T-cell (primary cell): ENCODE data around the gene UGT3A1. TPM values are rescaled to one million over a fixed set of nuclear protein-coding genes. Genes with fewer than 3 reads are reported as not detected.

ENCODE experiments used
- ATAC-seq, 4 experiments: fragments of 200-7000 bp in 3 of 4; fragments of 150-1000 bp in 1 of 4; cut with Tn5 transposase; replicated peaks in 1 of 4; 1 replicate in 3 of 4; 2 replicates in 1 of 4; pipeline ENCODE4 v1.10.0; 2021; ENCODE audit warnings: moderate library complexity in 3 of 4, mild to moderate bottlenecking in 2 of 4, moderate number of reproducible peaks in 1 of 4
- CTCF ChIA-PET, 2 donors: fragments of 300-600 bp; sonication (Branson Sonifier 250); formaldehyde crosslinking; loops; one replicate each; lab custom pipeline; 2022; ENCODE audit warnings: antibody characterized with exemption in 2 of 2; lab: Charles Lee
- POLR2A ChIA-PET, 2 donors: fragments of 300-600 bp; sonication (Branson Sonifier 250); formaldehyde crosslinking; loops; one replicate each; lab custom pipeline; 2022; ENCODE audit warnings: antibody characterized with exemption in 2 of 2; lab: Charles Lee
- DNase-seq, 35 experiments: peaks; one replicate each; pipeline versions ENCODE4 v3.0.0 to v3.0.0-alpha.2; 2013 to 2023
- H3K27ac ChIP-seq: one replicate; pipeline ENCODE4 v1.5.1; 2013; ENCODE audit warnings: low read length
- H3K27me3 ChIP-seq, 2 experiments: replicated peaks in 1 of 2; 1 replicate in 1 of 2; 2 replicates in 1 of 2; pipeline versions ENCODE4 v1.6.1 to v1.7.0; 2013; ENCODE audit warnings: low read length in 1 of 2, mixed read lengths in 1 of 2; ENCODE audit not compliant: control insufficient read depth in 2 of 2, insufficient read depth in 2 of 2; ENCODE audit errors: extremely low read depth in 1 of 2
- H3K36me3 ChIP-seq, 2 donors: 1 replicate in 1 of 2; 2 replicates in 1 of 2; pipeline versions ENCODE4 v1.6.1 to v1.7.0; 2013; ENCODE audit warnings: low read length in 1 of 2; ENCODE audit not compliant: control insufficient read depth in 2 of 2, insufficient read depth in 1 of 2; ENCODE audit errors: extremely low read depth in 1 of 2
- H3K4me1 ChIP-seq, 2 experiments: 1 replicate in 1 of 2; 2 replicates in 1 of 2; pipeline versions ENCODE4 v1.6.1 to v1.7.0; 2013; ENCODE audit warnings: low read length in 2 of 2, mixed read lengths in 1 of 2; ENCODE audit not compliant: insufficient read depth in 2 of 2, control insufficient read depth in 1 of 2; ENCODE audit errors: extremely low read depth in 1 of 2
- H3K4me3 ChIP-seq, 2 donors: 1 replicate in 1 of 2; 2 replicates in 1 of 2; pipeline versions ENCODE4 v1.5.1 to v1.7.0; 2013; ENCODE audit warnings: mild to moderate bottlenecking in 2 of 2, low read length in 1 of 2, moderate library complexity in 1 of 2; ENCODE audit not compliant: control insufficient read depth in 1 of 2; ENCODE audit errors: extremely low read depth in 1 of 2
- H3K9me3 ChIP-seq: 2 replicates; pipeline ENCODE4 v1.7.0; 2013
- H3K27ac Mint-ChIP-seq, 2 donors: one replicate each; pipeline ENCODE4 v1.8.0; 2020 to 2021; ENCODE audit warnings: mild to moderate bottlenecking in 2 of 2, mixed read lengths in 2 of 2
- H3K27me3 Mint-ChIP-seq, 2 donors: one replicate each; pipeline ENCODE4 v1.8.0; 2021 to 2022; ENCODE audit warnings: mixed read lengths in 2 of 2
- H3K36me3 Mint-ChIP-seq: one replicate; pipeline ENCODE4 v1.8.0; 2021; ENCODE audit warnings: mixed read lengths
- H3K4me1 Mint-ChIP-seq, 3 donors: one replicate each; pipeline ENCODE4 v1.8.0; 2020 to 2022; ENCODE audit warnings: mixed read lengths in 3 of 3, mild to moderate bottlenecking in 1 of 3
- H3K4me3 Mint-ChIP-seq, 3 donors: one replicate each; pipeline ENCODE4 v1.8.0; 2020 to 2022; ENCODE audit warnings: mild to moderate bottlenecking in 3 of 3, mixed read lengths in 3 of 3, moderate library complexity in 3 of 3
- H3K9me3 Mint-ChIP-seq, 3 donors: one replicate each; pipeline ENCODE4 v1.8.0; 2020 to 2022; ENCODE audit warnings: mixed read lengths in 3 of 3
- WGBS: methylation state at CpG from one replicate; pipeline ENCODE4 v1.1.5; 2013; ENCODE audit warnings: missing lambda C conversion rate; ENCODE audit not compliant: insufficient coverage; 5-methylcytosine and 5-hydroxymethylcytosine counted together
- total RNA-seq, 35 experiments: library from RNA in 6 of 35; stranded (reverse) in 6 of 35; fragments of 120-200 nt in 1 of 35; gene quantifications; one replicate each; pipeline versions ENCODE4 v1.2.1 to v1.2.4 and lab custom pipeline; 2013 to 2026

Gene UGT3A1
- total RNA-seq, 5 donors from 2014 or later (not counting 1 experiment from before 2014, with no cell fraction given) = not detected

GRCh38 chr5:36017622-36018021 is 26.4 kb upstream of the UGT3A1 start:
- ChIA-PET CTCF (no interaction called here), POLR2A (no interaction called here)
- Mint-ChIP-seq H3K27me3 (peaks cover 0 to 4% of the 10 kb centered on the region in 2 donors), H3K4me1 (no peaks in the 10 kb centered on the region), H3K36me3 (no peaks in the 10 kb centered on the region), H3K27ac (no peak overlapping the region), H3K9me3 (peaks cover 15 to 35% (median 24%) of the 10 kb centered on the region in 3 donors), H3K4me3 (no peak overlapping the region)
- peaks cover 0 to 2% of the 10 kb centered on the region in 2 experiments for H3K27me3 ChIP-seq
- no peaks in the 10 kb centered on the region for H3K9me3 ChIP-seq
- no peak overlapping the region for H3K4me3 ChIP-seq
- 76% methylated on average over 2 of the region's 5 CpGs for WGBS
- H3K36me3 ChIP-seq = no peaks in the 10 kb centered on the region
- H3K4me1 ChIP-seq = no peaks in the 10 kb centered on the region
- no peak for ATAC-seq
- H3K27ac ChIP-seq = no peak overlapping the region
- no peak for DNase-seq

GRCh38 chr5:36017004-36017403 is 25.8 kb upstream of the UGT3A1 start:
- H3K27ac ChIP-seq = no peak overlapping the region
- no peak overlapping the region for H3K4me3 Mint-ChIP-seq
- no peaks in the 10 kb centered on the region for H3K36me3 Mint-ChIP-seq
- H3K27me3 ChIP-seq = peaks cover 0 to 2% of the 10 kb centered on the region in 2 experiments
- DNase-seq (no peak), ATAC-seq (no peak)
- H3K4me1 Mint-ChIP-seq = no peaks in the 10 kb centered on the region
- H3K27ac Mint-ChIP-seq = no peak overlapping the region
- peaks cover 0 to 4% of the 10 kb centered on the region in 2 donors for H3K27me3 Mint-ChIP-seq
- H3K4me3 ChIP-seq = no peak overlapping the region
- no peaks in the 10 kb centered on the region for H3K36me3 ChIP-seq
- ChIA-PET CTCF (no interaction called here), POLR2A (no interaction called here)
- H3K9me3 ChIP-seq = no peaks in the 10 kb centered on the region
- no peaks in the 10 kb centered on the region for H3K4me1 ChIP-seq
- H3K9me3 Mint-ChIP-seq = peaks cover 14 to 37% (median 26%) of the 10 kb centered on the region in 3 donors
- WGBS = no CpG with 5 or more reads among the region's 1 CpG

DNA sequence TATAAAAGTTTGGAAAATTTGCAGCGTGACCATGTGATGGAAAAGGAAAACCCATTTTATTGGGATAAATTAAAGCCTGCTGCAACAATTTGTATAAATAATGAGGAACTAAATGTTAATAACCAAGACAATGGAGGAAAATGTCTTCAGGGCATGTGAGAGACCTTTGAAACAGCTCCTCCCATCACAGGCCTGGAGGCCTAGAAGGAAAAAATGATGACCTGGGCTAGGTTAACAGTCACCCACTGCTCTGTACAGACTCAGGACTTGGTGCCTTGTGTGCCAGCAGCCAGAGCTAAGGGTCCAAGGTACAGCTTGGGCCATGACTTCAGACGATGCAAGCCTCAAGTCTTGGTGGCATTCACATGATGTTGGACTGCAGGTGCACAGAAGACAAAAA is 22.0 kb upstream of the UGT3A1 start:
- Histone ChIP-seq H3K27me3 (no peaks in the 10 kb centered on the region), H3K27ac (no peak overlapping the region), H3K4me3 (no peak overlapping the region), H3K9me3 (no peaks in the 10 kb centered on the region), H3K36me3 (no peaks in the 10 kb centered on the region), H3K4me1 (no peaks in the 10 kb centered on the region)
- Mint-ChIP-seq H3K4me1 (no peaks in the 10 kb centered on the region), H3K27ac (no peak overlapping the region), H3K36me3 (no peaks in the 10 kb centered on the region), H3K27me3 (no peaks in the 10 kb centered on the region), H3K4me3 (no peak overlapping the region), H3K9me3 (peaks cover 12 to 52% (median 36%) of the 10 kb centered on the region in 3 donors)
- 63% methylated on average over 2 of the region's 2 CpGs for WGBS
- ChIA-PET POLR2A (no interaction called here), CTCF (no interaction called here)
- ATAC-seq (no peak), DNase-seq (no peak)

DNA sequence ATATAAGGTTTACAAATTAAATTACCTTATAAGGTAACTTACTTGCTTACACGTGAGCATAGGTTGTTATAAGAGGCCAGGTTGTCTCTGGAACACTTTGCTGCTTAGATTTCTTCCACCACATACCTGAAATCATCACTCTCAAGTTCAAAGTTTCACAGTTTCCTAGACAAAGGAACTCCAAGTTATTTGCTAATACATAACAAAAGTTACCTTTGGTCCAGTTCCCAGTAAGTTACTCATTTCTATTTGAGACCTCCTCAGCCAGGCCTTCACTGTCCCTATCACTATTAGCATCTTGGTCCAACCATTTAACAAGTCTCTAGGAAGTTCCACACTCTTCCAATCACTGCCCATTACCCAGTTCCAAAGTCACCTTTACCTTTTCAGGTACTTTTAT is 18.5 kb upstream of the UGT3A1 start:
- Histone ChIP-seq H3K36me3 (no peaks in the 10 kb centered on the region), H3K27ac (no peak overlapping the region), H3K4me3 (no peak overlapping the region), H3K9me3 (no peaks in the 10 kb centered on the region), H3K27me3 (no peaks in the 10 kb centered on the region), H3K4me1 (no peaks in the 10 kb centered on the region)
- Mint-ChIP-seq H3K27ac (no peak overlapping the region), H3K4me1 (no peaks in the 10 kb centered on the region), H3K36me3 (no peaks in the 10 kb centered on the region), H3K9me3 (peaks cover 8 to 37% (median 27%) of the 10 kb centered on the region in 3 donors), H3K4me3 (no peak overlapping the region), H3K27me3 (no peaks in the 10 kb centered on the region)
- WGBS = no CpG with 5 or more reads among the region's 1 CpG
- POLR2A ChIA-PET = no interaction called here
- DNase-seq (no peak), ATAC-seq (no peak)
- CTCF ChIA-PET = interaction anchor here in 1 of 2 donors (0.5 kb wide), 1 partner anchor 300 kb away, joined by 3 read pairs; no protein-coding TSS in a partner anchor

- peaks cover 0 to 4% of the 10 kb centered on the region in 2 experiments for H3K27me3 ChIP-seq
- Mint-ChIP-seq H3K4me3 (no peak overlapping the region), H3K4me1 (no peaks in the 10 kb centered on the region), H3K36me3 (no peaks in the 10 kb centered on the region), H3K9me3 (peaks cover 0 to 18% (median 10%) of the 10 kb centered on the region in 3 donors), H3K27me3 (peaks cover 5 to 7% of the 10 kb centered on the region in 2 donors), H3K27ac (no peak overlapping the region)
- no peaks in the 10 kb centered on the region for H3K9me3 ChIP-seq
- ChIA-PET POLR2A (no interaction called here), CTCF (no interaction called here)
- DNase-seq (no peak), ATAC-seq (no peak)
- no peaks in the 10 kb centered on the region for H3K36me3 ChIP-seq
- no peaks in the 10 kb centered on the region for H3K4me1 ChIP-seq
- no peak overlapping the region for H3K4me3 ChIP-seq
- H3K27ac ChIP-seq = no peak overlapping the region
Measured at GRCh38 chr5:36007366-36007765, 16.2 kb upstream of the UGT3A1 start.

GRCh38 chr5:36006163-36006562 is 15.0 kb upstream of the UGT3A1 start:
- H3K4me1 Mint-ChIP-seq = no peaks in the 10 kb centered on the region
- H3K4me3 Mint-ChIP-seq = no peak overlapping the region
- no peaks in the 10 kb centered on the region for H3K36me3 Mint-ChIP-seq

GRCh38 chr5:36001032-36001431 is 9.8 kb upstream of the UGT3A1 start:
- no peak overlapping the region for H3K4me3 Mint-ChIP-seq

More at GRCh38 chr5:36006163-36006562, 15.0 kb upstream of the UGT3A1 start:
- Histone ChIP-seq H3K4me3 (no peak overlapping the region), H3K27me3 (peaks cover 0 to 4% of the 10 kb centered on the region in 2 experiments), H3K27ac (no peak overlapping the region), H3K9me3 (no peaks in the 10 kb centered on the region), H3K36me3 (no peaks in the 10 kb centered on the region), H3K4me1 (no peaks in the 10 kb centered on the region)
- CTCF ChIA-PET = no interaction called here
- ATAC-seq (no peak), DNase-seq (no peak)
- peaks cover 5 to 7% of the 10 kb centered on the region in 2 donors for H3K27me3 Mint-ChIP-seq
- 75% methylated on average over 1 of the region's 1 CpG for WGBS
- no peak overlapping the region for H3K27ac Mint-ChIP-seq
- peaks cover 0 to 18% (median 10%) of the 10 kb centered on the region in 3 donors for H3K9me3 Mint-ChIP-seq
- POLR2A ChIA-PET = interaction anchor here in 1 of 2 donors (0.6 kb wide), 1 partner anchor 9 kb away, joined by 3 read pairs; no protein-coding TSS in a partner anchor

More at GRCh38 chr5:36001032-36001431, 9.8 kb upstream of the UGT3A1 start:
- CTCF ChIA-PET = no interaction called here
- H3K4me3 ChIP-seq = no peak overlapping the region
- H3K36me3 Mint-ChIP-seq = no peaks in the 10 kb centered on the region
- peaks cover 5 to 7% of the 10 kb centered on the region in 2 donors for H3K27me3 Mint-ChIP-seq
- no peaks in the 10 kb centered on the region for H3K9me3 ChIP-seq
- H3K4me1 ChIP-seq = no peaks in the 10 kb centered on the region
- H3K36me3 ChIP-seq = no peaks in the 10 kb centered on the region
- H3K9me3 Mint-ChIP-seq = no peaks in the 10 kb centered on the region
- H3K27ac ChIP-seq = no peak overlapping the region
- ATAC-seq (no peak), DNase-seq (no peak)
- POLR2A ChIA-PET = no interaction called here
- 50% methylated on average over 1 of the region's 3 CpGs for WGBS
- H3K27me3 ChIP-seq = peaks cover 0 to 4% of the 10 kb centered on the region in 2 experiments
- no peak overlapping the region for H3K27ac Mint-ChIP-seq
- H3K4me1 Mint-ChIP-seq = no peaks in the 10 kb centered on the region
